ENCODE measurements around the gene GMEB2.

GRCh38 chr20:63662813-63663189, 35.9 kb upstream of the GMEB2 start:
- TF ChIP-seq POLR2AphosphoS5 (IDR thresholded peaks at IDR 0.05; ENCODE audit: low read length): no peak
- TF ChIP-seq CTCF (IDR thresholded peaks at IDR 0.05 in 2 of 3, conservative IDR thresholded peaks at IDR 0.05 in 1 of 3; ENCODE audit: control insufficient read depth in 2 of 3, extremely low read depth in 1 of 3, insufficient read depth in 1 of 3, low read depth in 3 of 3, low read length in 3 of 3): no peak
- no peak for TF ChIP-seq ZNF274 (IDR thresholded peaks at IDR 0.05; ENCODE audit: insufficient read depth, insufficient read length)
- no peak for TF ChIP-seq RCOR1 (conservative IDR thresholded peaks at IDR 0.05; ENCODE audit: low read depth, low read length)
- TF ChIP-seq EGR1 (IDR thresholded peaks at IDR 0.05; ENCODE audit: borderline replicate concordance in 1 of 2, low read depth in 2 of 2, low read length in 2 of 2): no peak
- TF ChIP-seq TAF1 (IDR thresholded peaks at IDR 0.05; ENCODE audit: borderline replicate concordance, low read depth, low read length): no peak
- no peak for TF ChIP-seq ETV6 (conservative IDR thresholded peaks at IDR 0.05 in 1 of 2, IDR thresholded peaks at IDR 0.05 in 1 of 2; ENCODE audit: borderline replicate concordance in 1 of 2, low read depth in 1 of 2)
